ENCODE data around the gene YDJC.
"Not testable (repeated sequence)": the region's sequence is repeated elsewhere in the genome, so short reads cannot be mapped to it uniquely, and the experiment has no call there.

Gene YDJC

DNA sequence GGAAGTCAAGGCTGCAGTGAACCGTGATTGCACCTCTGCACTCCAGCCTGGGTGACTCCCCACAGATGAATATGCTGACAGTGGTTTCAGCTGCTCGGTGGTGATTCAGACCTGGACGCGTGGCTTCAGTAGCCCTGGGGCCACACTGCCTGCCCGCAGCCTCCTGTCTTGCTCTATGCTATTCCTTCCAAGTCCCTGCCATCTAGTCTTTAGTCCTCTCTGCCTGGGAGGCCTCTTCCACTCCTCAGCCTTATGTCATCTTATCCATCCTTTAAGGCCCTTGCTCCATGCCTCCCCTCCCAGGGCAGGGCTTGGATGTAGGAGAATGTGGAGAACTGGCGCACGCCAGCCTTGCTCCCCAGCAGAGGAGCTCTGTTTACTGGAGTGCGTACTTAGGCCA lies 23.0 kb downstream of the YDJC start:
- TF ChIP-seq, protein P1, sequence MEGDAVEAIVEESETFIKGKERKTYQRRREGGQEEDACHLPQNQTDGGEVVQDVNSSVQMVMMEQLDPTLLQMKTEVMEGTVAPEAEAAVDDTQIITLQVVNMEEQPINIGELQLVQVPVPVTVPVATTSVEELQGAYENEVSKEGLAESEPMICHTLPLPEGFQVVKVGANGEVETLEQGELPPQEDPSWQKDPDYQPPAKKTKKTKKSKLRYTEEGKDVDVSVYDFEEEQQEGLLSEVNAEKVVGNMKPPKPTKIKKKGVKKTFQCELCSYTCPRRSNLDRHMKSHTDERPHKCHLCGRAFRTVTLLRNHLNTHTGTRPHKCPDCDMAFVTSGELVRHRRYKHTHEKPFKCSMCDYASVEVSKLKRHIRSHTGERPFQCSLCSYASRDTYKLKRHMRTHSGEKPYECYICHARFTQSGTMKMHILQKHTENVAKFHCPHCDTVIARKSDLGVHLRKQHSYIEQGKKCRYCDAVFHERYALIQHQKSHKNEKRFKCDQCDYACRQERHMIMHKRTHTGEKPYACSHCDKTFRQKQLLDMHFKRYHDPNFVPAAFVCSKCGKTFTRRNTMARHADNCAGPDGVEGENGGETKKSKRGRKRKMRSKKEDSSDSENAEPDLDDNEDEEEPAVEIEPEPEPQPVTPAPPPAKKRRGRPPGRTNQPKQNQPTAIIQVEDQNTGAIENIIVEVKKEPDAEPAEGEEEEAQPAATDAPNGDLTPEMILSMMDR (IDR thresholded peaks at IDR 0.05; ENCODE audit: insufficient read depth, missing control alignments): no peak
- DNase-seq (ENCODE audit: insufficient read length, low spot score) (no peak), FAIRE-seq (no peak)

DNA sequence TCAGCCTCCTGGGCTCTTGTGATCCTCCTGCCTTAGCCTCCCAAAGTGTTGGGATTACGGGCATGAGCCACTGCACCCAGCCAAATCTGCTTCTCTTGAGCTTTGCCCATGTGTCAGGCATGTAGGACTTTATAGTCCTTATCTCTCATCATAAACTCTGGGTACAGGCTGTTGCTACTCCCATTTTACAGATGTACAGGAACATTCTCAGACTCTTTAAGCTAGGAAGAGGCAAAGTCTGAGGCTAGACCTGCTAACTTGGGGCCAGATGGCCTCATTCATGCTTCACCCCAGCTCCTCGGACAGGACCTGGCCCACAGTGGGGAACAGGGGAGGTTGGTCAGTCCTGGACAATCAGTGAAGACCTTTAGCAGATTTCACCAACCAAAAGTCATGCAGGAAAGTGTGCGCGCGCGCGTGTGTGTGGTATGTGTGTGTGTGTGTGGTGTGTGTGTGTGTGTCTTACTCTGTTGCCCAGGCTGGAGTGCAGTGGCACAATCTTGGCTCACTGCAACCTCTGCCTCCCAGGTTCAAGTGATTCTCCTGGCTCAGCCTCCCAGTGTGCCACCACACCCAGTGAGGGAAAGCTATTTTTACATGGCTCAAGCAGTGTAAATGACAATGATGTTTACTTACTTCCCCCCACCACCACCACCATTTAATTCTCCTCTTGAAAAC lies 23.8 kb downstream of the YDJC start:
- FAIRE-seq (no peak), DNase-seq (ENCODE audit: insufficient read length, low spot score) (no peak)
- TF ChIP-seq, protein P1 (IDR thresholded peaks at IDR 0.05; ENCODE audit: insufficient read depth, missing control alignments): no peak

DNA sequence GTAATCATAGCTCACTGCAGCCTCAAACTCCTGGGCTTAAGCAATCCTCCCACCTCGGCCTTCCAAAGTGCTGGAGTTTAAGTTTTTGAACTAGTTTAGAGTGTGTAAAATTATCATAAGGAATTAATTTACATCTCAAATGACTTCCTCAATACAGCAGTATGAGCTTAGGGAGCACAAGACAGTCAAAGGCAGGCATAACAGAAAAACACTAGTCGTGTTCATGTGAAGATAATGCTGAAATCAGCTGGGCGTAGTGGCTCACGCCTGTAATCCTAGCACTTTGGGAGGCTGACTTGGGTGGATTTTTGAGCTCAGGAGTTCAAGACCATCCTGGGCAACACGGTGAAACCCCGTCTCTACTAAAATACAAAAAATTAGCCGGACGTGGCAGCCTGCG lies 25.8 kb downstream of the YDJC start:
- FAIRE-seq (no peak), DNase-seq (ENCODE audit: insufficient read length, low spot score) (no peak)
- TF ChIP-seq, protein P1 (IDR thresholded peaks at IDR 0.05; ENCODE audit: insufficient read depth, missing control alignments): no peak

DNA sequence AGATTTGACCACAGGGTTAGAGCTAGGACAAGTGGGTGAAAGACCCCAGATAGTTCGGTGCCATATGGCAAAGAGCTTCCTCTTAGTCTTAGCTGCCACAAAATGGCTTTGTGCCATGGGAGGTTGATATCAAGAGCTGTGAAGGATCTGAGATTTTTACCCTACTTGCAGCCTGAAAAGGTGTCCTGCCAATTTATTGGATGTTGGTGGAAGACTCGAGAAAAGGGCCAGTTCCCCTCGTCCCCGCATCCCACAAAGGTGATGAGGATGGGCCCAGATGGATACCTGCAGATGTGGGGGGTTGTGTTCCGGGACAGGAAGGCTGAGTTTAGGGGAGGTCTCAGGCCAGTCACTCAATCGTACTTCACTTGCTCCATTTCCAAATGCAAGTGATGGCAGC lies 27.2 kb downstream of the YDJC start:
- DNase-seq (ENCODE audit: insufficient read length, low spot score) (no peak), FAIRE-seq (no peak)
- TF ChIP-seq, protein P1 (IDR thresholded peaks at IDR 0.05; ENCODE audit: insufficient read depth, missing control alignments): no peak

DNA sequence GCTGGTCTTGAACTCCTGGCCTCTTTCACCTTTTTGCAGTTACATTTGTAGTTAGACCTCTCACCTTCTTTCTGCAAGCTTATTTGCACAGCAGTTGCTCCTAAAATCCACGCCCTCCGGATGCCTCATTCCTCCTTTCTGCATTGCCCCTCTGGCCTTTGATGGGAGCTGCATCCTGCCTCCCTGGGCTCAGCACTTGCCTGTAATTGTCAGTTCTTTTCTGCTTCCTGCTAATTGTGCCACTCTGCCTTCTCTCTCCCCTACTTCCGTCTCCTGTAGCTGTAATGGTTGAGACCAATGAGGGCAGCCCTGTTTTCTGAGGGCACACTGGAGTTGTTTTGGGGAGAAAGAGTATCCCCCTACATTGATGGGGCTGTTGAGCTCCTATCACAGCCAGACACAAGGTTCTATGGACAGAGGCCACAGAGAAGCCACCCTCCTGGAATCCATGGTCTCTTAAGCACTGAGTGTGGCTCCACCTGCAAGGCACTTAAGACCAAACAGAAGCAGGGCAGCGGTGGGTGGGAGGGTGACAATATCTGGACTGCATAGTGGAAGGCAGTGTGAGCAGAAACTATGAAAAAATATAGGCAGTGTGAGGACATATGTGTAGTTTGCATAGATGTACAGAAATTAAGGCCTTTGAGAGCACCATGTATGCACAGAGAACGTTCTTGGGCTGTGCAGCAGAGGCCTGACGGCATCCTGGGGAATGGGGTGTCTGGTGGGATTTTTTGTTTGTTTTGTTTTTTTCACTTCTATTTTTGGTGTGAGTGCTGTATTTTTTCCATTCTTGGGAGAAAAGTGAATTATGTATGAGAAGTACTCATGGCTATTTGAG lies 30.5 kb downstream of the YDJC start:
- TF ChIP-seq, protein P1 (IDR thresholded peaks at IDR 0.05; ENCODE audit: insufficient read depth, missing control alignments): no peak
- FAIRE-seq (no peak), DNase-seq (ENCODE audit: insufficient read length, low spot score) (no peak)

DNA sequence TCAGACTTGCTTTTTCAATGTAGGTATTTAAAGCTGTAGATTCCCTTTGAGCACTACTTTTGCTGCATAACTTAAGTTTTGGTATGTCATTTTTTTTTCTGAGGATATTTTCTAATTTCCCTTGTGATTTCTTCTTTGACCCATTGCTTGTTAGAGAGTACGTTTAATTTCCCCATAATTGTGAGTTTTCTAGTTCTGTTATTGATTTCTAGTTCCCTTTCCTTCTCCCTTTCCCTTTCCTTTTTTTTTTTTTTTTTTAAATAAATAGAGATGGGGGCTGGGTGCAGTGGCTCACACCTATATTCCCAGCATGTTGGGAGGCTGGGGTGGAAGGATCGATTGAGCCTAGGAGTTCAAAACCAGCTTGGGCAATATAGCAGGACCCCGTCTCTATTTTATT lies 31.5 kb downstream of the YDJC start:
- TF ChIP-seq, protein P1 (IDR thresholded peaks at IDR 0.05; ENCODE audit: insufficient read depth, missing control alignments): no peak
- FAIRE-seq: no peak
- DNase-seq (ENCODE audit: insufficient read length, low spot score): no peak

DNA sequence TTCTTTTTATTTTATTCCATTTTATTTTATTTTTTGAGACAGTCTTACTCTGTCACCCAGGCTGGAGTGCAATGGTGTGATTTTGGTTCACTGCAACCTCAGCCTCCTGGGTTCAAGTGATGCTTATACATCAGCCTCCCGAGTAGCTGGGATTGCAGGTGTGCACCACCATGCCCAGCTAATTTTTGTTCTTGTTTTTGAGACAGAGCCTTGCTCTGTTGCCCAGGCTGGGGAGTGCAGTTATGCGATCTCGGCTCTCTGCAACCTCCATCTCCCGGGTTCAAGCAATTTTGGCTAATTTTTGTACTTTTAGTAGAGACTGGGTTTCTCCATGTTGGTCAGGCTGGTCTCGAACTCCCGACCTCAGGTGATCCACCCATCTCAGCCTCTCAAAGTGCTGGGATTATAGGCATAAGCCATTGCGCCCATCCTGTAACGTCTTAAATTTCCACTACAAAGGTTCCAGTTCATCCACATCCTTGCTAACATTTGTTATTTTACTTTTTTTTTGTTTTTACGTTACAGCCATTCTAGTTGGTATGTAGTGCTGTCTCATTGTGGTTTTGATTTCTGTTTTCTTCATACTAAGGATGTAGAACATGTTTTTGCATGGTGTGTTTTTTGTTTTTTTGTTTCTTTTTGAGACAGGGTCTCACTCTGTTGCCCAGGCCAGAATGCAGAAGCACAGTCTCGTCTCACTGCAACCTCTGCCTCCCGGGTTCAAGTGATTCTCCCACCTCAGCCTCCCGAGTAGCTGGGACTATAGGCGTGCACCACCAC lies 33.3 kb downstream of the YDJC start:
- not testable (repeated sequence) for FAIRE-seq

More for the DNA sequence above, 33.3 kb downstream of the YDJC start:
- not testable (repeated sequence) for DNase-seq (ENCODE audit: insufficient read length, low spot score)

Data from D721Med (cell line).